HL-60 (cell line): ENCODE measurements around the gene NUP62.

ENCODE experiments used
- DNase-seq, 2 experiments: peaks; one replicate each; pipeline ENCODE4 v3.0.0-alpha.2; 2010 to 2020; ENCODE audit warnings: low read depth in 1 of 2, low spot score in 1 of 2
- H3K27ac ChIP-seq: fragments of 250-450 bp; sonication (Bioruptor Pico); replicated peaks from 2 replicates; pipeline ENCODE4 v1.5.1; 2020; ENCODE audit warnings: mild to moderate bottlenecking, moderate library complexity
- H3K27me3 ChIP-seq: fragments of 250-450 bp; sonication (Bioruptor Pico); 2 replicates; pipeline ENCODE4 v1.5.1; 2021; ENCODE audit warnings: mild to moderate bottlenecking, moderate library complexity; ENCODE audit not compliant: insufficient read depth, poor library complexity, severe bottlenecking
- H3K4me3 ChIP-seq: replicated peaks from 2 replicates; pipeline ENCODE4 v1.5.1; 2011; ENCODE audit warnings: mild to moderate bottlenecking, control low read depth, low read length; ENCODE audit not compliant: insufficient read depth
- CTCF ChIP-seq: IDR thresholded peaks from one replicate; pipeline ENCODE4 v1.5.1; 2011; ENCODE audit warnings: low read length, control low read depth, inconsistent platforms; ENCODE audit not compliant: insufficient read depth
- GABPA ChIP-seq: IDR thresholded peaks from 2 replicates; pipeline ENCODE4 v1.6.1; 2012; ENCODE audit warnings: low read depth
- POLR2AphosphoS5 ChIP-seq: IDR thresholded peaks from 2 replicates; pipeline ENCODE4 v1.6.1; 2012; ENCODE audit warnings: low read depth
- SPI1 ChIP-seq: IDR thresholded peaks from 2 replicates; pipeline ENCODE4 v1.6.1; 2012; ENCODE audit warnings: low read depth, mild to moderate bottlenecking, borderline replicate concordance
- TF ChIP-seq, protein P1 (sequence below): IDR thresholded peaks from 2 replicates; pipeline ENCODE4 v1.6.1; 2012; ENCODE audit warnings: low read depth; ENCODE audit not compliant: insufficient replicate concordance

Gene NUP62

GRCh38 chr19:49871349-49871985 lies 57.8 kb downstream of the NUP62 start:
- H3K4me3 ChIP-seq, result no peak overlapping the region
- TF ChIP-seq GABPA (no peak), CTCF (no peak), SPI1 (no peak), POLR2AphosphoS5 (no peak)
- TF ChIP-seq, protein P1, sequence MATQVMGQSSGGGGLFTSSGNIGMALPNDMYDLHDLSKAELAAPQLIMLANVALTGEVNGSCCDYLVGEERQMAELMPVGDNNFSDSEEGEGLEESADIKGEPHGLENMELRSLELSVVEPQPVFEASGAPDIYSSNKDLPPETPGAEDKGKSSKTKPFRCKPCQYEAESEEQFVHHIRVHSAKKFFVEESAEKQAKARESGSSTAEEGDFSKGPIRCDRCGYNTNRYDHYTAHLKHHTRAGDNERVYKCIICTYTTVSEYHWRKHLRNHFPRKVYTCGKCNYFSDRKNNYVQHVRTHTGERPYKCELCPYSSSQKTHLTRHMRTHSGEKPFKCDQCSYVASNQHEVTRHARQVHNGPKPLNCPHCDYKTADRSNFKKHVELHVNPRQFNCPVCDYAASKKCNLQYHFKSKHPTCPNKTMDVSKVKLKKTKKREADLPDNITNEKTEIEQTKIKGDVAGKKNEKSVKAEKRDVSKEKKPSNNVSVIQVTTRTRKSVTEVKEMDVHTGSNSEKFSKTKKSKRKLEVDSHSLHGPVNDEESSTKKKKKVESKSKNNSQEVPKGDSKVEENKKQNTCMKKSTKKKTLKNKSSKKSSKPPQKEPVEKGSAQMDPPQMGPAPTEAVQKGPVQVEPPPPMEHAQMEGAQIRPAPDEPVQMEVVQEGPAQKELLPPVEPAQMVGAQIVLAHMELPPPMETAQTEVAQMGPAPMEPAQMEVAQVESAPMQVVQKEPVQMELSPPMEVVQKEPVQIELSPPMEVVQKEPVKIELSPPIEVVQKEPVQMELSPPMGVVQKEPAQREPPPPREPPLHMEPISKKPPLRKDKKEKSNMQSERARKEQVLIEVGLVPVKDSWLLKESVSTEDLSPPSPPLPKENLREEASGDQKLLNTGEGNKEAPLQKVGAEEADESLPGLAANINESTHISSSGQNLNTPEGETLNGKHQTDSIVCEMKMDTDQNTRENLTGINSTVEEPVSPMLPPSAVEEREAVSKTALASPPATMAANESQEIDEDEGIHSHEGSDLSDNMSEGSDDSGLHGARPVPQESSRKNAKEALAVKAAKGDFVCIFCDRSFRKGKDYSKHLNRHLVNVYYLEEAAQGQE, result no peak
- H3K27ac ChIP-seq, result no peak overlapping the region
- H3K27me3 ChIP-seq, result no peaks in the 10 kb centered on the region
- DNase-seq, result no peak

GRCh38 chr19:49870309-49870901 lies 58.9 kb downstream of the NUP62 start:
- Histone ChIP-seq H3K27me3 (no peaks in the 10 kb centered on the region), H3K4me3 (peak overlapping the region; percentile 58), H3K27ac (peak overlapping the region; percentile 64)
- no peak for TF ChIP-seq GABPA
- DNase-seq, result no peak

DNA sequence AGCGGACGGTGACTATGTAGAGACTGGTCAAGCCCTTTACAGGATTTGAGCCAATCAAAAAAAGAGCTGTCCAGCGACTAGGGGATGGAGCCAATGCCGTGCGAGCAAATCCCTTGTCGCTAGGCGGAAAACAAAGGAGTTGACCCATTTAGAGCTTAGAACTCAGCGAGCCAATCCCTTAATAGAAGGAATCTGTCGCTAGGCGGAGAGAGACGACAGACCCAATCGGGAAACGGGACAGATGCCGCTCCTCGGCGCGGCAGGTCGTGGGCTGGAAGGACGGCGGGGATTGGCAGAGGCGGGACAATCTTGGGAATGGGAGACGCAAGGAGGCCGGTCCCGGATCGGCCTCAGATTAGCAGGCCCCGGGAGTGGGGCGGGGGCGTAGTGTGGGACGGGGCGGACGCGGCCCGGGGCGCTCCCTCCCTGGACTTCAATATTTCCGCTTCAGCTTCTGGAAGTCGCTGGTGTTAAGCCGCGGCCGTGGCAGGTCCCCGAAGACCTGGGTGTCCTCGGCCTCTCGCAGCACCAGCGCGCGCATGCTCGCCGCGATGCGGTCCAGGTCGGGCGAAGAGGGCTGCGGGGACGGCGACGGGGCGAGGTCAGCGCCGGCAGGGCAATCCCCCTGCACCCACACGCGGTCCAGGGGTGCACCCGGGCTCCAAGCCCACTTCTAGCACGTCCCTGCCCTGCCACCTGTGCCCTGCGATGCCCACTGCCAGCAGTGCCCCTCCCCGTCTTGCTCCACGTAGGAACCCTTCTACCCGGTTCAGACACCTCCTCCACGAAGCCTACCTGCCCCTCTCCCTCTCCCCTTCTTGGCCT lies 59.6 kb downstream of the NUP62 start:
- H3K27me3 ChIP-seq, result no peaks in the 10 kb centered on the region
- peak overlapping the region; percentile 58 for H3K4me3 ChIP-seq
- TF ChIP-seq SPI1 (no peak), CTCF (no peak), GABPA (no peak), POLR2AphosphoS5 (peak; percentile 71)
- TF ChIP-seq, protein P1, result peak; percentile 26
- peak; percentile 99 for DNase-seq
- peak overlapping the region; percentile 64 for H3K27ac ChIP-seq

GRCh38 chr19:49869009-49869483 lies 60.3 kb downstream of the NUP62 start:
- DNase-seq, result no peak
- Histone ChIP-seq H3K27me3 (no peaks in the 10 kb centered on the region), H3K4me3 (peak overlapping the region; percentile 35), H3K27ac (peak overlapping the region; percentile 51)
- TF ChIP-seq, protein P1, result no peak
- no peak for TF ChIP-seq SPI1
- TF ChIP-seq CTCF, result no peak
